GM19351 (cell line): ENCODE measurements around the gene MTSS2.

Experiments used
- ATAC-seq: cut with Tn5 transposase; IDR thresholded peaks from one replicate; pipeline ENCODE4 v1.9.1; 2021; ENCODE audit warnings: mild to moderate bottlenecking, moderate library complexity; ENCODE audit not compliant: unreplicated experiment

The MTSS2 gene

GRCh38 chr16:70714581-70715054 lies 28.8 kb upstream of the MTSS2 start:
- no peak for ATAC-seq

GRCh38 chr16:70713824-70714223 lies 28.0 kb upstream of the MTSS2 start:
- ATAC-seq = no peak

GRCh38 chr16:70713342-70713741 lies 27.5 kb upstream of the MTSS2 start:
- no peak for ATAC-seq

GRCh38 chr16:70712942-70713341 lies 27.1 kb upstream of the MTSS2 start:
- no peak for ATAC-seq

- ATAC-seq = no peak
Observed at GRCh38 chr16:70712359-70712758, 26.5 kb upstream of the MTSS2 start.

GRCh38 chr16:70711211-70712031 lies 25.6 kb upstream of the MTSS2 start:
- no peak for ATAC-seq

GRCh38 chr16:70710422-70711210 lies 24.8 kb upstream of the MTSS2 start:
- no peak for ATAC-seq

GRCh38 chr16:70709942-70710341 lies 24.1 kb upstream of the MTSS2 start:
- no peak for ATAC-seq

GRCh38 chr16:70709457-70709856 lies 23.6 kb upstream of the MTSS2 start:
- no peak for ATAC-seq

GRCh38 chr16:70708366-70709246 lies 22.8 kb upstream of the MTSS2 start:
- no peak for ATAC-seq

- ATAC-seq = no peak
Observed at GRCh38 chr16:70706948-70707465, 21.2 kb upstream of the MTSS2 start.

- ATAC-seq = no peak
Observed at GRCh38 chr16:70705056-70705455, 19.2 kb upstream of the MTSS2 start.

GRCh38 chr16:70704586-70704985 lies 18.7 kb upstream of the MTSS2 start:
- ATAC-seq = no peak

- ATAC-seq = no peak
Observed at GRCh38 chr16:70703835-70704381, 18.1 kb upstream of the MTSS2 start.

- ATAC-seq = no peak
Observed at GRCh38 chr16:70703041-70703834, 17.4 kb upstream of the MTSS2 start.

- no peak for ATAC-seq
Observed at GRCh38 chr16:70702624-70703023, 16.8 kb upstream of the MTSS2 start.

GRCh38 chr16:70701998-70702397 lies 16.1 kb upstream of the MTSS2 start:
- ATAC-seq = no peak

GRCh38 chr16:70701596-70701995 lies 15.7 kb upstream of the MTSS2 start:
- ATAC-seq = no peak

GRCh38 chr16:70701036-70701435 lies 15.2 kb upstream of the MTSS2 start:
- ATAC-seq = no peak
